ENCODE results near the gene TAS2R60. TPM values are rescaled to one million over a fixed set of nuclear protein-coding genes. Genes with fewer than 3 reads are reported as not detected.

The TAS2R60 gene
- total and polyA plus RNA-seq, 9 of the 15 experiments (the other 6 are each of a cell fraction or from before 2014, with no cell fraction given) = 0.08 TPM; not detected in 8

DNA sequence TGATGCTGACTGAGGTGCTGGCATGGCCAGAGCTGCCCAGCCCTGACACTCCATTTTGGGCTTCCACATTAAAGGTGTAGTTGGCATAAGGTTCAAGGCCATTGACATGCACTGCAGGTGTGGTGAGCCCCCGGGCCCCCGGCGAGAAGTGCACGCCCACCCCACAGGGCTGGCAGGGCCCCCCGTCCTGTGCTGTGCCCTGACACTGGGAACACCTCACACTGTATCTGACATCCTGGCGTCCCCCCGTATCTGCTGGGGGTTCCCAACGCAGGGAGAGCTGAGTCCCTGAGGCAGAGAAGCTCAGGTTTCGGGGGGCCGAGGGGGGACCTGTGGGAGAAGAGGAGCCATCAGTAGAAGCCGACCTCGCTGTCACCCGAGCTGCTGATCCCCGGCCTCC is 44.6 kb upstream of the TAS2R60 start:
- H3K4me3 ChIP-seq = no peak overlapping the region
- DNase-seq (ENCODE audit: extremely low read depth in 1 of 4, low spot score in 3 of 4) = no peak
- peaks cover under 1% of the 10 kb centered on the region for H3K9me1 ChIP-seq (ENCODE audit: control insufficient read depth, insufficient read depth, low read length)
- no peak overlapping the region for H3K9ac ChIP-seq (ENCODE audit: insufficient read depth in 1 of 2, low read depth in 2 of 2, low read length in 2 of 2)
- H3K27ac ChIP-seq (ENCODE audit: extremely low read depth, low read depth, low read length) = no peak overlapping the region
- intact Hi-C loops (cut with micrococcal nuclease) = no loop called here
- no peaks in the 10 kb centered on the region for H3K36me3 ChIP-seq (ENCODE audit: control insufficient read depth, insufficient read depth, low read length)
- no peaks in the 10 kb centered on the region for H3K79me2 ChIP-seq (ENCODE audit: control insufficient read depth, insufficient read depth, low read length)
- H3K4me1 ChIP-seq (replicated peaks in 1 of 2; ENCODE audit: control insufficient read depth in 2 of 2, insufficient read depth in 2 of 2, low read length in 2 of 2) = peaks cover 0 to 12% of the 10 kb centered on the region in 2 experiments; a peak in 2 of 5 replicates
- H3K27me3 ChIP-seq (ENCODE audit: control insufficient read depth in 2 of 2, insufficient read depth in 2 of 2, low read length in 2 of 2) = peaks cover 54 to 90% of the 10 kb centered on the region in 2 experiments
- H2AFZ ChIP-seq (ENCODE audit: low read depth, low read length) = no peak overlapping the region
- ATAC-seq = no peak
- BruUV-seq (replicated peaks) = no TSS peak
- no peak for FAIRE-seq
- in situ Hi-C loops (cut with MboI) = no loop called here
- ChIA-PET CTCF (ENCODE audit: low intra/inter-chr PET ratio) (no interaction called here), POLR2A (interaction anchor here (0.9 kb wide), 1 partner anchor 8 kb away, joined by 3 read pairs; no protein-coding TSS in a partner anchor)
- no peak overlapping the region for H3K4me2 ChIP-seq (ENCODE audit: insufficient read depth, low read length)
- TF ChIP-seq BRF1 (IDR thresholded peaks at IDR 0.05; ENCODE audit: borderline replicate concordance, extremely low read depth, insufficient read length) = no peak
- no peak for TF ChIP-seq RBM34 (IDR thresholded peaks at IDR 0.05; ENCODE audit: borderline replicate concordance, insufficient read depth, low read length)
- no peak for TF ChIP-seq ETV6 (IDR thresholded peaks at IDR 0.05; ENCODE audit: borderline replicate concordance in 1 of 2, low read depth in 2 of 2, low read length in 1 of 2)
- no peak for TF ChIP-seq ETV6 (CRISPR knock-in tag; IDR thresholded peaks at IDR 0.05; ENCODE audit: borderline replicate concordance)
- no peak for TF ChIP-seq HDAC3 (IDR thresholded peaks at IDR 0.05; ENCODE audit: borderline replicate concordance, partially characterized antibody)
- TF ChIP-seq STAG1 (CRISPR knock-in tag; IDR thresholded peaks at IDR 0.05; ENCODE audit: borderline replicate concordance) = 0 out of 2 replicates have a peak, but pooled peaks have one; percentile 32
- no peak for TF ChIP-seq POLR2AphosphoS2 (IDR thresholded peaks at IDR 0.05; ENCODE audit: low read length)
- TF ChIP-seq HMGN3 (IDR thresholded peaks at IDR 0.05; ENCODE audit: borderline replicate concordance, extremely low read depth, insufficient read length, low read depth, low read length) = peak; percentile 28
- TF ChIP-seq, protein P1, sequence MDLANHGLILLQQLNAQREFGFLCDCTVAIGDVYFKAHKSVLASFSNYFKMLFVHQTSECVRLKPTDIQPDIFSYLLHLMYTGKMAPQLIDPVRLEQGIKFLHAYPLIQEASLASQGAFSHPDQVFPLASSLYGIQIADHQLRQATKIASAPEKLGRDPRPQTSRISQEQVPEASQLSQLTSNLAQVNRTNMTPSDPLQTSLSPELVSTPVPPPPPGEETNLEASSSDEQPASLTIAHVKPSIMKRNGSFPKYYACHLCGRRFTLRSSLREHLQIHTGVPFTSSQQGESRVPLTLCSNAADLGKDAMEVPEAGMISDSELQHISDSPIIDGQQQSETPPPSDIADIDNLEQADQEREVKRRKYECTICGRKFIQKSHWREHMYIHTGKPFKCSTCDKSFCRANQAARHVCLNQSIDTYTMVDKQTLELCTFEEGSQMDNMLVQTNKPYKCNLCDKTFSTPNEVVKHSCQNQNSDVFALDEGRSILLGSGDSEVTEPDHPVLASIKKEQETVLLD (IDR thresholded peaks at IDR 0.05) = no peak
- no peak for TF ChIP-seq ZNF347 (CRISPR knock-in tag; IDR thresholded peaks at IDR 0.05; ENCODE audit: low read depth)
- no peak for TF ChIP-seq TAF7 (tag; IDR thresholded peaks at IDR 0.05)
- TF ChIP-seq ZKSCAN3 (CRISPR knock-in tag; IDR thresholded peaks at IDR 0.05) = no peak
- H4K20me1 ChIP-seq (replicated peaks; ENCODE audit: control insufficient read depth, insufficient read depth, low read length) = peaks cover 13% of the 10 kb centered on the region
- WGBS (ENCODE audit: insufficient coverage, low coverage, missing lambda C conversion rate) = 4% methylated on average over 14 of the region's 14 CpGs
- H3K9me3 ChIP-seq (replicated peaks; ENCODE audit: control insufficient read depth, insufficient read depth, low read depth, low read length) = no peaks in the 10 kb centered on the region
